Measurements from ENCODE around the gene RSPO4.

The RSPO4 gene

GRCh38 chr20:944148-944547 lies 58.0 kb downstream of the RSPO4 start:
- Histone ChIP-seq H3K9ac (ENCODE audit: low read length) (no peak overlapping the region), H3K27ac (ENCODE audit: low read length) (no peak overlapping the region), H3K4me3 (ENCODE audit: low read length) (no peak overlapping the region), H3K79me2 (ENCODE audit: low read length) (no peaks in the 10 kb centered on the region), H4K20me1 (ENCODE audit: insufficient read depth, low read length) (no peaks in the 10 kb centered on the region), H3K27me3 (ENCODE audit: low read depth, low read length) (peaks cover 9% of the 10 kb centered on the region; the same call in 1 of the 2 replicates), H3K36me3 (replicated peaks; ENCODE audit: low read depth, low read length) (no peaks in the 10 kb centered on the region), H3K9me3 (ENCODE audit: insufficient read depth, low read length) (no peaks in the 10 kb centered on the region), H3K4me1 (ENCODE audit: low read length) (no peaks in the 10 kb centered on the region), H3K4me2 (ENCODE audit: low read length) (no peak overlapping the region), H2AFZ (ENCODE audit: low read depth, low read length) (no peak overlapping the region)
- no peak for TF ChIP-seq EZH2phosphoT487 (IDR thresholded peaks at IDR 0.05; ENCODE audit: low read depth)
- TF ChIP-seq CTCF (IDR thresholded peaks at IDR 0.05; ENCODE audit: low read depth, low read length) = no peak

- H2AFZ ChIP-seq (ENCODE audit: low read depth, low read length) = no peak overlapping the region
- H3K27me3 ChIP-seq (ENCODE audit: low read depth, low read length) = 0 out of 2 replicates have a peak, but pooled peaks cover 4% of the 10 kb centered on the region
- H4K20me1 ChIP-seq (ENCODE audit: insufficient read depth, low read length) = no peaks in the 10 kb centered on the region
- H3K36me3 ChIP-seq (replicated peaks; ENCODE audit: low read depth, low read length) = no peaks in the 10 kb centered on the region
- H3K27ac ChIP-seq (ENCODE audit: low read length) = no peak overlapping the region
- no peaks in the 10 kb centered on the region for H3K79me2 ChIP-seq (ENCODE audit: low read length)
- H3K4me1 ChIP-seq (ENCODE audit: low read length) = no peaks in the 10 kb centered on the region
- no peaks in the 10 kb centered on the region for H3K9me3 ChIP-seq (ENCODE audit: insufficient read depth, low read length)
- H3K4me2 ChIP-seq (ENCODE audit: low read length) = no peak overlapping the region
- H3K9ac ChIP-seq (ENCODE audit: low read length) = no peak overlapping the region
- TF ChIP-seq EZH2phosphoT487 (IDR thresholded peaks at IDR 0.05; ENCODE audit: low read depth) (no peak), CTCF (IDR thresholded peaks at IDR 0.05; ENCODE audit: low read depth, low read length) (no peak)
- H3K4me3 ChIP-seq (ENCODE audit: low read length) = no peak overlapping the region
These were observed 59.5 kb downstream of the RSPO4 start for GRCh38 chr20:942611-943010.

GRCh38 chr20:940926-941325 lies 61.2 kb downstream of the RSPO4 start:
- H3K36me3 ChIP-seq (replicated peaks; ENCODE audit: low read depth, low read length) = no peaks in the 10 kb centered on the region
- H3K27me3 ChIP-seq (ENCODE audit: low read depth, low read length) = 0 out of 2 replicates have a peak, but pooled peaks cover 4% of the 10 kb centered on the region
- no peaks in the 10 kb centered on the region for H4K20me1 ChIP-seq (ENCODE audit: insufficient read depth, low read length)
- no peak overlapping the region for H2AFZ ChIP-seq (ENCODE audit: low read depth, low read length)
- no peaks in the 10 kb centered on the region for H3K79me2 ChIP-seq (ENCODE audit: low read length)
- no peak overlapping the region for H3K4me3 ChIP-seq (ENCODE audit: low read length)
- no peaks in the 10 kb centered on the region for H3K9me3 ChIP-seq (ENCODE audit: insufficient read depth, low read length)
- no peak overlapping the region for H3K4me2 ChIP-seq (ENCODE audit: low read length)
- H3K9ac ChIP-seq (ENCODE audit: low read length) = no peak overlapping the region
- H3K4me1 ChIP-seq (ENCODE audit: low read length) = no peaks in the 10 kb centered on the region
- no peak overlapping the region for H3K27ac ChIP-seq (ENCODE audit: low read length)
- TF ChIP-seq EZH2phosphoT487 (IDR thresholded peaks at IDR 0.05; ENCODE audit: low read depth) = no peak
- no peak for TF ChIP-seq CTCF (IDR thresholded peaks at IDR 0.05; ENCODE audit: low read depth, low read length)

- no peak for TF ChIP-seq CTCF (IDR thresholded peaks at IDR 0.05; ENCODE audit: low read depth, low read length)
- TF ChIP-seq EZH2phosphoT487 (IDR thresholded peaks at IDR 0.05; ENCODE audit: low read depth) = no peak
- H3K4me1 ChIP-seq (ENCODE audit: low read length) = no peaks in the 10 kb centered on the region
- H4K20me1 ChIP-seq (ENCODE audit: insufficient read depth, low read length) = no peaks in the 10 kb centered on the region
- 0 out of 2 replicates have a peak, but pooled peaks cover 4% of the 10 kb centered on the region for H3K27me3 ChIP-seq (ENCODE audit: low read depth, low read length)
- H3K4me2 ChIP-seq (ENCODE audit: low read length) = no peak overlapping the region
- H3K9me3 ChIP-seq (ENCODE audit: insufficient read depth, low read length) = no peaks in the 10 kb centered on the region
- H3K79me2 ChIP-seq (ENCODE audit: low read length) = no peaks in the 10 kb centered on the region
- H3K4me3 ChIP-seq (ENCODE audit: low read length) = no peak overlapping the region
- H2AFZ ChIP-seq (ENCODE audit: low read depth, low read length) = no peak overlapping the region
- no peaks in the 10 kb centered on the region for H3K36me3 ChIP-seq (replicated peaks; ENCODE audit: low read depth, low read length)
- H3K27ac ChIP-seq (ENCODE audit: low read length) = no peak overlapping the region
- no peak overlapping the region for H3K9ac ChIP-seq (ENCODE audit: low read length)
These were observed 62.5 kb downstream of the RSPO4 start for GRCh38 chr20:939606-940005.
